Measurements from ENCODE around the gene AWAT1.

Gene AWAT1

DNA sequence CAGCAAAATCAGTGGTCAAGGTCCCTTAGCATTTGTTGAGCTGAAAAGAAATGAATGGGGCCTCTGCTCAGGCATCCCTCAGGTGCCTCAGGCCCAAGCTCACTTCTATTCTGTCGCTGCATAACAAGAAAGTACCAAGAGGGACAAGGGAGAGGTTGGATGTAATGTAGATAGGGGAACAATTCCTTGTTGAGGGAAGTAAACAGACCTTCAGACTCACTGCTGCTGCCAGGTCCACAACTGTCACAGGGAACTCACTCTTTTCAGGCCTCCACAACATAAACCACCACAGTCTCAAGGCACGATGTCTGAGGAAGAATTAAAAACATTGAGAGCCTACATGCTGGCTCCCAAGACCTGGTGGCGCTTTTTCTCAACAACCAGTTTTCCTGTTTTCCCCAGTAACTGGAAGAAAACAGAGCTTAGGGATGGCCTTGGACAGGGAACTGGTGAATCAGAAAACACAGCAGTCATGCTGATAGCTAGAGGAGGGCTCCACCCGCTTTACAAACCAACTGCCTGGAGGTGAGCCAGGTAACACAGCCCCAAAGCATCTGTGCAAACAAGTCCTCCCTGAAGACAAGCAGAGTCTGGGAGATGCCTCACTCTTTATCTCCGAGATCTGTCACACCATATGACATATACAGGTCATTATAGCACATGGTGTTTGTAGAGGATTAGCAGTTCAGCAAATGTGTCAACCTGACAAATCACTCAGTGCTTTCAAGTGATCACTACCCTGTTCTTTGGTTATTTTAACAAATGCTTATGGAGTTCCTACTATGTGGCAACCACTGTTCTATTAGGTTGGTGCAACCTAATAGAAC is 14.3 kb upstream of the AWAT1 start:
- TF ChIP-seq, protein P1, sequence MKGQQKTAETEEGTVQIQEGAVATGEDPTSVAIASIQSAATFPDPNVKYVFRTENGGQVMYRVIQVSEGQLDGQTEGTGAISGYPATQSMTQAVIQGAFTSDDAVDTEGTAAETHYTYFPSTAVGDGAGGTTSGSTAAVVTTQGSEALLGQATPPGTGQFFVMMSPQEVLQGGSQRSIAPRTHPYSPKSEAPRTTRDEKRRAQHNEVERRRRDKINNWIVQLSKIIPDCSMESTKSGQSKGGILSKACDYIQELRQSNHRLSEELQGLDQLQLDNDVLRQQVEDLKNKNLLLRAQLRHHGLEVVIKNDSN (IDR thresholded peaks at IDR 0.05), result no peak
- TF ChIP-seq EGR1 (IDR thresholded peaks at IDR 0.05) (no peak), NFIC (IDR thresholded peaks at IDR 0.05) (no peak), FOXM1 (IDR thresholded peaks at IDR 0.05; ENCODE audit: borderline replicate concordance, low read depth) (no peak), TAF1 (IDR thresholded peaks at IDR 0.05; ENCODE audit: low read depth) (no peak), EP300 (IDR thresholded peaks at IDR 0.05; ENCODE audit: borderline replicate concordance) (no peak), YY1 (IDR thresholded peaks at IDR 0.05; ENCODE audit: low read depth) (no peak), CEBPB (IDR thresholded peaks at IDR 0.05) (no peak), TEAD4 (IDR thresholded peaks at IDR 0.05) (no peak), CREB1 (IDR thresholded peaks at IDR 0.05; ENCODE audit: low read depth) (no peak)
- TF ChIP-seq, protein P2, sequence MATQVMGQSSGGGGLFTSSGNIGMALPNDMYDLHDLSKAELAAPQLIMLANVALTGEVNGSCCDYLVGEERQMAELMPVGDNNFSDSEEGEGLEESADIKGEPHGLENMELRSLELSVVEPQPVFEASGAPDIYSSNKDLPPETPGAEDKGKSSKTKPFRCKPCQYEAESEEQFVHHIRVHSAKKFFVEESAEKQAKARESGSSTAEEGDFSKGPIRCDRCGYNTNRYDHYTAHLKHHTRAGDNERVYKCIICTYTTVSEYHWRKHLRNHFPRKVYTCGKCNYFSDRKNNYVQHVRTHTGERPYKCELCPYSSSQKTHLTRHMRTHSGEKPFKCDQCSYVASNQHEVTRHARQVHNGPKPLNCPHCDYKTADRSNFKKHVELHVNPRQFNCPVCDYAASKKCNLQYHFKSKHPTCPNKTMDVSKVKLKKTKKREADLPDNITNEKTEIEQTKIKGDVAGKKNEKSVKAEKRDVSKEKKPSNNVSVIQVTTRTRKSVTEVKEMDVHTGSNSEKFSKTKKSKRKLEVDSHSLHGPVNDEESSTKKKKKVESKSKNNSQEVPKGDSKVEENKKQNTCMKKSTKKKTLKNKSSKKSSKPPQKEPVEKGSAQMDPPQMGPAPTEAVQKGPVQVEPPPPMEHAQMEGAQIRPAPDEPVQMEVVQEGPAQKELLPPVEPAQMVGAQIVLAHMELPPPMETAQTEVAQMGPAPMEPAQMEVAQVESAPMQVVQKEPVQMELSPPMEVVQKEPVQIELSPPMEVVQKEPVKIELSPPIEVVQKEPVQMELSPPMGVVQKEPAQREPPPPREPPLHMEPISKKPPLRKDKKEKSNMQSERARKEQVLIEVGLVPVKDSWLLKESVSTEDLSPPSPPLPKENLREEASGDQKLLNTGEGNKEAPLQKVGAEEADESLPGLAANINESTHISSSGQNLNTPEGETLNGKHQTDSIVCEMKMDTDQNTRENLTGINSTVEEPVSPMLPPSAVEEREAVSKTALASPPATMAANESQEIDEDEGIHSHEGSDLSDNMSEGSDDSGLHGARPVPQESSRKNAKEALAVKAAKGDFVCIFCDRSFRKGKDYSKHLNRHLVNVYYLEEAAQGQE (IDR thresholded peaks at IDR 0.05; ENCODE audit: low read depth), result no peak
- TF ChIP-seq, protein P3, sequence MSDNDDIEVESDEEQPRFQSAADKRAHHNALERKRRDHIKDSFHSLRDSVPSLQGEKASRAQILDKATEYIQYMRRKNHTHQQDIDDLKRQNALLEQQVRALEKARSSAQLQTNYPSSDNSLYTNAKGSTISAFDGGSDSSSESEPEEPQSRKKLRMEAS (IDR thresholded peaks at IDR 0.05), result no peak

DNA sequence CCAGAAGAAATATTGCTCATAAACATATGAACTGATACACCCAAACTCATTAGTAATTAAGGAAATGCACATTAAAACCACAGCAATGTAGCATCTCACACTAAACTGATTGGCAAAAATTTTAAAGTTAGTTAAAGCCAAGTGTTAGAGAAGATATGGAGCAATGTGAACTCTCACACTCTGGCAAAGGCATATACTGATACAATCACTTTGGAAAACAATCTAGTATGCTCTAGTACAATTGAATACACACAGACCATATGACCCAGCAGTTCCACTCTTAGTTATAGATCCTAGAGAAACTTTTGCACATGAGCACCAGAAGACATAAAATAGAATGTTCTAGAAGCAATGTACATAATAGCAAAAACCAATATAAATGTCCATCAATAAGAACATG is 8.4 kb upstream of the AWAT1 start:
- TF ChIP-seq TAF1 (IDR thresholded peaks at IDR 0.05; ENCODE audit: low read depth) (no peak), ZBTB7A (IDR thresholded peaks at IDR 0.05; ENCODE audit: low read depth) (no peak), EP300 (IDR thresholded peaks at IDR 0.05; ENCODE audit: borderline replicate concordance) (no peak), CREB1 (IDR thresholded peaks at IDR 0.05; ENCODE audit: low read depth) (no peak), TCF12 (IDR thresholded peaks at IDR 0.05; ENCODE audit: low read depth) (no peak), YY1 (IDR thresholded peaks at IDR 0.05; ENCODE audit: low read depth) (no peak), TEAD4 (IDR thresholded peaks at IDR 0.05) (no peak), CEBPB (IDR thresholded peaks at IDR 0.05) (no peak)
- TF ChIP-seq, protein P2 (IDR thresholded peaks at IDR 0.05; ENCODE audit: low read depth), result no peak

DNA sequence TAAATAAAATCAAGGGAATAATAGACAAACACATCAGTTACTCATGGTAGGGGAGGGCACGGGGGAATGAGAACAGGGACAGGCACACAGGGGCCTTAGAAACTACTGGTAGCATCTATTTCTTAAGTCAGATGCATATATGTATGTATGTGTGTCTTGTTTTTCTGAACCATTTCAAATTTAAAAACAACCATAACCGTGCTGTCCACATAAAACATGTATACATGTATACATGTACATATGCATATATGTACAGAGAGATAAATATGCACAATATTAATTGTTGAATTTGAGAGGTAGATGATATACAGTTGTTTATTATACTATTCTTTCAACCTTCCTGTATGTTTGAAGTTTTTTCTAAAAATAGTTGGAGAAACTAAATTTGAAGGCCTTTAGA is 7.8 kb upstream of the AWAT1 start:
- no peak for TF ChIP-seq YY1 (IDR thresholded peaks at IDR 0.05; ENCODE audit: low read depth)

DNA sequence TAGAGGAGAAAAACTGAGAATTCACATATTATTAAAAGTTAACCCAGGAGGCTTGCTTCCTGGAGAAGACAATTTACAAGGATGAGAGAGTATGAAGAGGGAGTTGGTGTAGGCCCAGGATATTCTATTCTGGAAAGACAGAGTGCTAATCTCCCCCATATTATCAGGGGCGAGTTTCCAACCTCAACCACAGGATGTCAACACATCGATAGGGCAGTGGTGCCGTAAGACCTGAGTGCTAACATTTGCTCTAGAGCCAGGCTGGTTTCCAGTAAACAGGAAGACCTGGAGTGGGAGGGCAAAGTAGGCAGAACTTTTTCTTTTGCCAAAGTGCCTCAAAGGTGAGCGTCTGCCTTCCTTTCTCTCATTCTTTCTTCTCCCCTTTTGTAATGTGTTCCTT is 2.8 kb upstream of the AWAT1 start:
- TF ChIP-seq CREB1 (IDR thresholded peaks at IDR 0.05; ENCODE audit: low read depth) (no peak), EP300 (IDR thresholded peaks at IDR 0.05; ENCODE audit: borderline replicate concordance) (no peak), TCF12 (IDR thresholded peaks at IDR 0.05; ENCODE audit: low read depth) (no peak), FOXM1 (IDR thresholded peaks at IDR 0.05; ENCODE audit: borderline replicate concordance, low read depth) (no peak), EGR1 (IDR thresholded peaks at IDR 0.05) (no peak), TAF1 (IDR thresholded peaks at IDR 0.05; ENCODE audit: low read depth) (no peak), CEBPB (IDR thresholded peaks at IDR 0.05) (no peak), ZBTB7A (IDR thresholded peaks at IDR 0.05; ENCODE audit: low read depth) (no peak), NFIC (IDR thresholded peaks at IDR 0.05) (no peak)
- TF ChIP-seq, protein P3 (IDR thresholded peaks at IDR 0.05), result no peak
- TF ChIP-seq, protein P2 (IDR thresholded peaks at IDR 0.05; ENCODE audit: low read depth), result no peak
- TF ChIP-seq, protein P1 (IDR thresholded peaks at IDR 0.05), result no peak

DNA sequence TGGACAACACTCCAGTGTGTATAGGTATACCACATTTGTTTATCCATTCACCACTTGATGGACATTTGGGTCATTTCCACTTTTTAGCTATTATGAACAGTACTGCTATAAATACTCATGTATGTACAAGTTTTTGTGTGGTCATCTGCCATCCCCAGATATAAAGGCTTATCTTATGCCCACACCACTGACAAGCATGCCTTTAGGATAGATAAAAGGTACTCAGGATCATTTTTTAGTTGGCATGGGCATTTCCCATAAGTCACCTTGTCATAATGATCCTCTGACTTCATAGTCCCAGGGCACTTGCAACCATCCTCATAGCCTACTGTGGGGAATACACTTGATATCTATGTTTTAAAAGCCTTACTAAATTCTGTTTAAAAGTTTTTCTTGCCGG is 6.3 kb downstream of the AWAT1 start:
- TF ChIP-seq, protein P2 (IDR thresholded peaks at IDR 0.05; ENCODE audit: low read depth), result no peak
- TF ChIP-seq ZBTB7A (IDR thresholded peaks at IDR 0.05; ENCODE audit: low read depth) (no peak), NFIC (IDR thresholded peaks at IDR 0.05) (no peak), TEAD4 (IDR thresholded peaks at IDR 0.05) (no peak), YY1 (IDR thresholded peaks at IDR 0.05; ENCODE audit: low read depth) (no peak), TAF1 (IDR thresholded peaks at IDR 0.05; ENCODE audit: low read depth) (no peak), EP300 (IDR thresholded peaks at IDR 0.05; ENCODE audit: borderline replicate concordance) (no peak), EGR1 (IDR thresholded peaks at IDR 0.05) (no peak), FOXM1 (IDR thresholded peaks at IDR 0.05; ENCODE audit: borderline replicate concordance, low read depth) (no peak), TCF12 (IDR thresholded peaks at IDR 0.05; ENCODE audit: low read depth) (no peak), RAD21 (IDR thresholded peaks at IDR 0.05; ENCODE audit: low read depth) (no peak), CREB1 (IDR thresholded peaks at IDR 0.05; ENCODE audit: low read depth) (no peak)
- TF ChIP-seq, protein P3 (IDR thresholded peaks at IDR 0.05), result no peak
- TF ChIP-seq, protein P1 (IDR thresholded peaks at IDR 0.05), result no peak
